ENCODE data around the gene CHCHD4. TPM values are rescaled to one million over a fixed set of nuclear protein-coding genes. Genes with fewer than 3 reads are reported as not detected.
"Not testable (repeated sequence)": the region's sequence is repeated elsewhere in the genome, so short reads cannot be mapped to it uniquely, and the experiment has no call there.

The CHCHD4 gene
- total RNA-seq, 1 donor from 2014 or later: 8.7 TPM

- DNase-seq: no peak
Observed at GRCh38 chr3:14119651-14120050, 5.0 kb downstream of the CHCHD4 start.

GRCh38 chr3:14118400-14119381 lies 6.0 kb downstream of the CHCHD4 start:
- DNase-seq: no peak

- no peak for DNase-seq
Observed at GRCh38 chr3:14117468-14118399, 6.9 kb downstream of the CHCHD4 start.

- no peak for DNase-seq
Observed at GRCh38 chr3:14113965-14114635, 10.6 kb downstream of the CHCHD4 start.

GRCh38 chr3:14110699-14111098 lies 14.0 kb downstream of the CHCHD4 start:
- no peak for DNase-seq

GRCh38 chr3:14109821-14110220 lies 14.8 kb downstream of the CHCHD4 start:
- DNase-seq: not testable (repeated sequence)

- no peak for DNase-seq
Observed at GRCh38 chr3:14097616-14098391, 26.9 kb downstream of the CHCHD4 start.

GRCh38 chr3:14096742-14097141 lies 27.9 kb downstream of the CHCHD4 start:
- no peak for DNase-seq

- DNase-seq: no peak
Observed at GRCh38 chr3:14093831-14094230, 30.8 kb downstream of the CHCHD4 start.

- no peak for DNase-seq
Observed at GRCh38 chr3:14092464-14092863, 32.2 kb downstream of the CHCHD4 start.

- DNase-seq: not testable (repeated sequence)
Observed at GRCh38 chr3:14091959-14092358, 32.7 kb downstream of the CHCHD4 start.

- DNase-seq: not testable (repeated sequence)
Observed at GRCh38 chr3:14087461-14087860, 37.2 kb downstream of the CHCHD4 start.

- DNase-seq: no peak
Observed at GRCh38 chr3:14082108-14082657, 42.5 kb downstream of the CHCHD4 start.

GRCh38 chr3:14077310-14077709 lies 47.4 kb downstream of the CHCHD4 start:
- no peak for DNase-seq

GRCh38 chr3:14075233-14075632 lies 49.4 kb downstream of the CHCHD4 start:
- not testable (repeated sequence) for DNase-seq

- DNase-seq: no peak
Observed at GRCh38 chr3:14064910-14065309, 59.8 kb downstream of the CHCHD4 start.

- no peak for DNase-seq
Observed at GRCh38 chr3:14063152-14063551, 61.5 kb downstream of the CHCHD4 start.

Measured in occipital lobe (tissue), 2 donors.